B cell (primary cell): ENCODE data around the gene CHST11. TPM values are rescaled to one million over a fixed set of nuclear protein-coding genes. Genes with fewer than 3 reads are reported as not detected.

Experiments used
- ATAC-seq: fragments of 200-7000 bp; cut with Tn5 transposase; one replicate; pipeline ENCODE4 v1.10.0; 2021; ENCODE audit warnings: low read depth, mild to moderate bottlenecking, moderate number of reproducible peaks, moderate library complexity
- CTCF ChIA-PET: fragments of 350-600 bp; sonication (Branson Sonifier 250); formaldehyde crosslinking; loops from one replicate; lab custom pipeline; 2021; ENCODE audit warnings: antibody characterized with exemption, inconsistent platforms; lab: Charles Lee
- POLR2A ChIA-PET: fragments of 350-600 bp; sonication (Branson Sonifier 250); formaldehyde crosslinking; loops from one replicate; lab custom pipeline; 2021; ENCODE audit warnings: antibody characterized with exemption; lab: Charles Lee
- DNase-seq: peaks from one replicate; pipeline ENCODE4 v3.0.0; 2013
- H2AFZ ChIP-seq: 2 replicates; pipeline ENCODE4 v1.6.1; 2012; ENCODE audit warnings: mild to moderate bottlenecking, low read depth, low read length; ENCODE audit not compliant: insufficient read depth, poor library complexity, severe bottlenecking
- H3K27ac ChIP-seq, 2 donors: 1 replicate in 1 of 2; 2 replicates in 1 of 2; pipeline ENCODE4 v1.5.1; 2012 to 2013; ENCODE audit warnings: low read length in 2 of 2, mild to moderate bottlenecking in 2 of 2, moderate library complexity in 1 of 2
- H3K27me3 ChIP-seq, 4 experiments: fragments of 200-600 bp in 1 of 4; sonication (generic) in 1 of 4; replicated peaks in 1 of 4; 1 replicate in 2 of 4; 2 replicates in 2 of 4; pipeline versions ENCODE4 v1.6.1 to v1.7.0; 2013 to 2016; ENCODE audit warnings: low read length in 3 of 4, mild to moderate bottlenecking in 2 of 4, mixed read lengths in 1 of 4, moderate library complexity in 1 of 4; ENCODE audit not compliant: insufficient read depth in 4 of 4, control insufficient read depth in 3 of 4; ENCODE audit errors: control extremely low read depth in 1 of 4
- H3K36me3 ChIP-seq, 2 experiments: replicated peaks in 1 of 2; 1 replicate in 1 of 2; 2 replicates in 1 of 2; pipeline versions ENCODE4 v1.6.1 to v1.7.1; 2013; ENCODE audit warnings: low read length in 1 of 2; ENCODE audit not compliant: insufficient read depth in 2 of 2, control insufficient read depth in 1 of 2; ENCODE audit errors: control extremely low read depth in 1 of 2, extremely low read depth in 1 of 2
- H3K4me1 ChIP-seq, 2 donors: fragments of 200-600 bp in 1 of 2; sonication (generic) in 1 of 2; 1 replicate in 1 of 2; 2 replicates in 1 of 2; pipeline versions ENCODE4 v1.5.1 to v1.6.1; 2013 to 2017; ENCODE audit warnings: low read length in 2 of 2; ENCODE audit not compliant: control insufficient read depth in 2 of 2, insufficient read depth in 2 of 2
- H3K4me2 ChIP-seq: replicated peaks from 2 replicates; pipeline ENCODE3; 2012; ENCODE audit warnings: mild to moderate bottlenecking, low read depth, low read length; ENCODE audit not compliant: poor library complexity, severe bottlenecking
- H3K4me3 ChIP-seq, 5 experiments: fragments of 200-600 bp in 1 of 5; sonication (generic) in 1 of 5; 1 replicate in 3 of 5; 2 replicates in 2 of 5; pipeline versions ENCODE4 v1.5.1 to v1.7.0; 2011 to 2016; ENCODE audit warnings: low read length in 4 of 5, mild to moderate bottlenecking in 4 of 5, low read depth in 2 of 5, control low read depth in 1 of 5, moderate library complexity in 1 of 5; ENCODE audit not compliant: insufficient read depth in 1 of 5; ENCODE audit errors: control extremely low read depth in 1 of 5, extremely low read depth in 1 of 5
- H3K79me2 ChIP-seq: fragments of 200-600 bp; sonication (generic); one replicate; pipeline ENCODE4 v1.6.0; 2016; ENCODE audit warnings: low read length; ENCODE audit not compliant: control insufficient read depth, insufficient read depth
- H3K9ac ChIP-seq: fragments of 200-600 bp; sonication (generic); 2 replicates; pipeline ENCODE4 v1.6.1; 2017; ENCODE audit warnings: mild to moderate bottlenecking, low read length, moderate library complexity
- H3K9me3 ChIP-seq, 3 donors: one replicate each; pipeline versions ENCODE4 v1.6.1 to v1.7.1; 2013; ENCODE audit warnings: low read length in 2 of 3; ENCODE audit not compliant: control insufficient read depth in 2 of 3, insufficient read depth in 1 of 3; ENCODE audit errors: control extremely low read depth in 1 of 3
- H4K20me1 ChIP-seq: 2 replicates; pipeline ENCODE4 v1.6.0; 2012; ENCODE audit warnings: mild to moderate bottlenecking, low read length; ENCODE audit not compliant: insufficient read depth, control insufficient read depth, poor library complexity, severe bottlenecking
- H3K27ac Mint-ChIP-seq: one replicate; pipeline ENCODE4 v1.8.0; 2021; ENCODE audit warnings: mixed read lengths
- H3K27me3 Mint-ChIP-seq: one replicate; pipeline ENCODE4 v1.8.0; 2021; ENCODE audit warnings: mixed read lengths
- H3K4me1 Mint-ChIP-seq: one replicate; pipeline ENCODE4 v1.8.0; 2021; ENCODE audit warnings: mixed read lengths
- H3K4me3 Mint-ChIP-seq: one replicate; pipeline ENCODE4 v1.8.0; 2021; ENCODE audit warnings: mixed read lengths
- H3K9me3 Mint-ChIP-seq: one replicate; pipeline ENCODE4 v1.8.0; 2022; ENCODE audit warnings: mixed read lengths; ENCODE audit not compliant: insufficient read depth
- EZH2 ChIP-seq: IDR thresholded peaks from 2 replicates; pipeline ENCODE4 v1.6.1; 2012; ENCODE audit warnings: borderline replicate concordance, low read depth, mild to moderate bottlenecking, moderate library complexity, low read length; ENCODE audit not compliant: insufficient read depth, poor library complexity, severe bottlenecking
- WGBS: methylation state at CpG from one replicate; pipeline ENCODE4 v1.1.5; 2013; ENCODE audit warnings: missing lambda C conversion rate; ENCODE audit not compliant: insufficient coverage; 5-methylcytosine and 5-hydroxymethylcytosine counted together
- intact Hi-C: fragments of 100-400 bp; cut with micrococcal nuclease; formaldehyde crosslinking; loops from one replicate; pipeline ENCODE4 v1.10.0; 2022
- polyA plus RNA-seq: library from polyadenylated mRNA; depleted of rRNA; stranded (reverse); fragments of >200 nt; gene quantifications from 2 replicates; pipeline ENCODE4 v1.2.3, GENCODE V29; 2012
- total RNA-seq, 2 donors: library from RNA; stranded (reverse); fragments of 120-200 nt in 1 of 2; gene quantifications; 1 replicate in 1 of 2; 2 replicates in 1 of 2; pipeline versions ENCODE4 v1.2.3 to v1.2.4, GENCODE V29; 2013 to 2022
- TF ChIP-seq, protein P1 (sequence below): fragments of 200-600 bp; IDR thresholded peaks from one replicate; pipeline ENCODE4 v1.8.0; 2022; ENCODE audit warnings: antibody characterized with exemption, mild to moderate bottlenecking

Gene CHST11
- total and polyA plus RNA-seq, 2 donors (not counting 1 experiment from before 2014, with no cell fraction given): 46.3 to 152 TPM

DNA sequence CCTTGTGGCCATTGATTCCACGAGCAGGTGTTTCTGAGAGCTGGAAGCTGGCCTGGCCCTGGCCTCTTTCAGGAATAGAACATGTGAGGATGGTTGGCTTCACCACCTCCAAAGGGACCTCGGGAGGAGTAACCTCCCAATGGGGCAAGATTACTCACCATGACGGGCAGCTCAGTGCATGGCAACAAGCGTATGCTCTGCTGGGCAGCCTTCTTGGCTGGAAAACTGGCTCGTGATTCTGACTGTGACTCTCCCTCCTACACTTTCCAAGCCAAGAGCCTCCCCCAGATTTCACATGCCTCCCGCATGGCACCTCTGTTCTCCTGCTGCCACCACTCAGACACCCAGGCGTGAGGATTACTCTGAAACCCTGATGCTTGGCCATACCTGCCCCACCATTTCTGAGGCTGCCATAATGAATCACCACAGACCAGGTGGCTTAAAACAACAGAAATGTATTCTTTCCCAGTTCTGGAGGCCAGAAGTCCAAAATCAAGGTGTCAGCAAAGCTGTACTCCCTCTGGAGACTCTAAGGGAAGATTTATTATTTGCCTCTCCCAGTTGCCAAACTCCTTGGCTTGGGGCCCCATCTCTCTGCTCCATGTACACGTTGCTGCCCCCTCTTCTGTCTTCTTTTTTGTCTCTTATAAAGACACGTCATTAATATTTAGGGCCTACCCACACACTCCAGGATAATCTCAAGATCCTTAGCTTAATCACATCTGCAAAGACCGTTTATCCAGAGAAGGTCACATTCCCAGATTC lies 215.9 kb downstream of the CHST11 start:
- Histone ChIP-seq H4K20me1 (peaks cover 43% of the 10 kb centered on the region), H3K27ac (no peak overlapping the region), H3K9me3 (peaks cover 0 to 3% (median 0%) of the 10 kb centered on the region in 3 donors), H3K9ac (no peak overlapping the region), H3K27me3 (no peaks in the 10 kb centered on the region), H3K4me2 (no peak overlapping the region), H3K4me1 (peaks cover 47 to 70% of the 10 kb centered on the region in 2 donors), H3K36me3 (no peaks in the 10 kb centered on the region), H3K4me3 (no peak overlapping the region), H2AFZ (no peak overlapping the region), H3K79me2 (peaks cover 95% of the 10 kb centered on the region)
- Mint-ChIP-seq H3K27ac (peak overlapping the region; percentile 68), H3K4me1 (peaks cover 90% of the 10 kb centered on the region), H3K27me3 (no peaks in the 10 kb centered on the region), H3K4me3 (peak overlapping the region; percentile 48), H3K9me3 (no peaks in the 10 kb centered on the region)
- 86% methylated on average over 8 of the region's 10 CpGs for WGBS
- intact Hi-C loops: no loop called here
- TF ChIP-seq EZH2: no peak
- TF ChIP-seq, protein P1, sequence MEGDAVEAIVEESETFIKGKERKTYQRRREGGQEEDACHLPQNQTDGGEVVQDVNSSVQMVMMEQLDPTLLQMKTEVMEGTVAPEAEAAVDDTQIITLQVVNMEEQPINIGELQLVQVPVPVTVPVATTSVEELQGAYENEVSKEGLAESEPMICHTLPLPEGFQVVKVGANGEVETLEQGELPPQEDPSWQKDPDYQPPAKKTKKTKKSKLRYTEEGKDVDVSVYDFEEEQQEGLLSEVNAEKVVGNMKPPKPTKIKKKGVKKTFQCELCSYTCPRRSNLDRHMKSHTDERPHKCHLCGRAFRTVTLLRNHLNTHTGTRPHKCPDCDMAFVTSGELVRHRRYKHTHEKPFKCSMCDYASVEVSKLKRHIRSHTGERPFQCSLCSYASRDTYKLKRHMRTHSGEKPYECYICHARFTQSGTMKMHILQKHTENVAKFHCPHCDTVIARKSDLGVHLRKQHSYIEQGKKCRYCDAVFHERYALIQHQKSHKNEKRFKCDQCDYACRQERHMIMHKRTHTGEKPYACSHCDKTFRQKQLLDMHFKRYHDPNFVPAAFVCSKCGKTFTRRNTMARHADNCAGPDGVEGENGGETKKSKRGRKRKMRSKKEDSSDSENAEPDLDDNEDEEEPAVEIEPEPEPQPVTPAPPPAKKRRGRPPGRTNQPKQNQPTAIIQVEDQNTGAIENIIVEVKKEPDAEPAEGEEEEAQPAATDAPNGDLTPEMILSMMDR: no peak
- no peak for DNase-seq
- ChIA-PET CTCF (interaction anchor here (0.7 to 2.4 kb wide), 5 partner anchors 13 to 380 kb away, joined by 3 to 18 read pairs (median 3); no protein-coding TSS in a partner anchor), POLR2A (interaction anchor here (1.2 kb wide), 1 partner anchor 9 kb away, joined by 10 read pairs; no protein-coding TSS in a partner anchor)
- ATAC-seq: no peak

- Mint-ChIP-seq H3K9me3 (no peaks in the 10 kb centered on the region), H3K27me3 (no peaks in the 10 kb centered on the region), H3K4me1 (peaks cover 90% of the 10 kb centered on the region), H3K27ac (peak overlapping the region; percentile 68), H3K4me3 (no peak overlapping the region)
- Histone ChIP-seq H3K9me3 (peaks cover 0 to 3% (median 0%) of the 10 kb centered on the region in 3 donors), H3K27ac (no peak overlapping the region), H3K9ac (no peak overlapping the region), H4K20me1 (peaks cover 38% of the 10 kb centered on the region), H2AFZ (no peak overlapping the region), H3K79me2 (peaks cover 94% of the 10 kb centered on the region), H3K36me3 (no peaks in the 10 kb centered on the region), H3K27me3 (no peaks in the 10 kb centered on the region), H3K4me2 (no peak overlapping the region), H3K4me1 (peaks cover 51 to 67% of the 10 kb centered on the region in 2 donors), H3K4me3 (no peak overlapping the region)
- TF ChIP-seq, protein P1: no peak
- TF ChIP-seq EZH2: no peak
- ATAC-seq: no peak
- 100% methylated on average over 1 of the region's 1 CpG for WGBS
- intact Hi-C loops: no loop called here
- DNase-seq: no peak
- POLR2A ChIA-PET: no interaction called here
- CTCF ChIA-PET: interaction anchor here (1.2 to 1.4 kb wide), 2 partner anchors 13 to 193 kb away, joined by 3 read pairs; no protein-coding TSS in a partner anchor
Observed at GRCh38 chr12:104673294-104673693, 216.5 kb downstream of the CHST11 start.
